WERI-Rb-1 (cell line): ENCODE results near the gene DNAJC3.
A peak's percentile ranks its signal among the peaks of the same experiment; 100 is the strongest.

Source experiments
- DNase-seq: peaks from one replicate; pipeline ENCODE4 v3.0.0-alpha.2; 2020
- H3K27ac ChIP-seq: fragments of 250-450 bp; sonication (Bioruptor Pico); 2 replicates; pipeline ENCODE4 v1.5.1; 2020; ENCODE audit warnings: mild to moderate bottlenecking, moderate library complexity
- H3K27me3 ChIP-seq: fragments of 250-450 bp; sonication (Bioruptor Pico); 2 replicates; pipeline ENCODE4 v1.5.1; 2021; ENCODE audit warnings: mild to moderate bottlenecking, low read depth, moderate library complexity; ENCODE audit not compliant: insufficient read depth, severe bottlenecking
- H3K36me3 ChIP-seq: fragments of 250-450 bp; sonication (Bioruptor Pico); 2 replicates; pipeline ENCODE4 v1.5.1; 2020; ENCODE audit warnings: mild to moderate bottlenecking, moderate library complexity
- H3K4me3 ChIP-seq: 2 replicates; pipeline ENCODE4 v1.5.1; 2011; ENCODE audit warnings: low read depth, mild to moderate bottlenecking, control low read depth, low read length
- H3K9me3 ChIP-seq: fragments of 250-450 bp; sonication (Bioruptor Pico); 2 replicates; pipeline ENCODE4 v1.5.1; 2021; ENCODE audit warnings: mild to moderate bottlenecking, moderate library complexity; ENCODE audit not compliant: severe bottlenecking
- TF ChIP-seq, protein P1 (sequence below): IDR thresholded peaks from 2 replicates; pipeline ENCODE4 v1.5.1; 2011; ENCODE audit warnings: low read depth, mild to moderate bottlenecking, control low read depth, inconsistent platforms, low read length

DNAJC3 gene

GRCh38 chr13:95676762-95677563 is at the start of gene DNAJC3:
Gene DNAJC3 (plus strand): TSS chr13:95677139. CDS start chr13:95677256, 117 bp downstream.
- H3K9me3 ChIP-seq: peaks cover 1% of the 10 kb centered on the region
- no peaks in the 10 kb centered on the region for H3K27me3 ChIP-seq
- peak within 1 kb of the TSS; percentile 98 for H3K4me3 ChIP-seq
- peak within 1 kb of the TSS; percentile 93 for H3K27ac ChIP-seq
- peak; percentile 100 for DNase-seq
- TF ChIP-seq, protein P1, sequence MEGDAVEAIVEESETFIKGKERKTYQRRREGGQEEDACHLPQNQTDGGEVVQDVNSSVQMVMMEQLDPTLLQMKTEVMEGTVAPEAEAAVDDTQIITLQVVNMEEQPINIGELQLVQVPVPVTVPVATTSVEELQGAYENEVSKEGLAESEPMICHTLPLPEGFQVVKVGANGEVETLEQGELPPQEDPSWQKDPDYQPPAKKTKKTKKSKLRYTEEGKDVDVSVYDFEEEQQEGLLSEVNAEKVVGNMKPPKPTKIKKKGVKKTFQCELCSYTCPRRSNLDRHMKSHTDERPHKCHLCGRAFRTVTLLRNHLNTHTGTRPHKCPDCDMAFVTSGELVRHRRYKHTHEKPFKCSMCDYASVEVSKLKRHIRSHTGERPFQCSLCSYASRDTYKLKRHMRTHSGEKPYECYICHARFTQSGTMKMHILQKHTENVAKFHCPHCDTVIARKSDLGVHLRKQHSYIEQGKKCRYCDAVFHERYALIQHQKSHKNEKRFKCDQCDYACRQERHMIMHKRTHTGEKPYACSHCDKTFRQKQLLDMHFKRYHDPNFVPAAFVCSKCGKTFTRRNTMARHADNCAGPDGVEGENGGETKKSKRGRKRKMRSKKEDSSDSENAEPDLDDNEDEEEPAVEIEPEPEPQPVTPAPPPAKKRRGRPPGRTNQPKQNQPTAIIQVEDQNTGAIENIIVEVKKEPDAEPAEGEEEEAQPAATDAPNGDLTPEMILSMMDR: no peak
- peaks cover 6% of the 10 kb centered on the region for H3K36me3 ChIP-seq

DNA sequence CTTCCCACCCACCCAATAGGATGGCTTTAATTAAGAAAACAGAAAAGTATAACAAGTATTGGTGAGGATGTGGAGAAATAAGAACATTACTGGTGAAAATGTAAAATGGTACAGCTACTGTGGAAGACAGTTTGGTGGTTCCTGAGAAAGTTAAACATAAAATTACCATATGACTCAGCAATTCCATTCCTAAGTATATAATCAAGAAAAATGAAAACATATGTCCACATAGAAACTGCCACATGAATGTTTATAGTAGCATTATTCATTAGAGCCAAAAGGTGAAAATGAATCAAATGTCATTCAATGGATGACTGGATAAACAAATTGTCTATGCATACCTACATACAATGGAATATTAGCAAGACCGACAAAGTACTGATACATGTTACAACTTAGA is 49.3 kb upstream of the DNAJC3 start:
- H3K9me3 ChIP-seq: no peaks in the 10 kb centered on the region
- TF ChIP-seq, protein P1: no peak
- H3K27me3 ChIP-seq: no peaks in the 10 kb centered on the region
- H3K27ac ChIP-seq: no peak overlapping the region
- no peak overlapping the region for H3K4me3 ChIP-seq
- DNase-seq: no peak
- H3K36me3 ChIP-seq: peaks cover 100% of the 10 kb centered on the region

DNA sequence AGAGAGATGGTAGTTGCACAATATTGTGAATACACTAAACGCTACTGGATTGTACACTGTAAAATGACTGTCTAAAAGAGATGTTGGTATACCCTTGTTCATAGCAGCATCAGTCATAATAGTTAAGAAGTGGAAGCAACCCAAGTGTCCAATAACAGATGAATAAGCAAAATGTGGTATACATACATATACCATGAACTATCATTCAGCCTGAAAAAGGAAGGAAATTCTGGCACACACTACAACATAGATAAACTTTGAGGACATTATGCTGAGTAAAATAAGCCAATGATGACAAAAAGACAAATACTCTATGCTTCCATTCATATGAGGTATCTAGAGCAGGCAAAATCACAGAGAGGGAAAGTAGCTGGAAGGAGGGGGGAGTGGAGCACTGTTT is 48.5 kb upstream of the DNAJC3 start:
- peaks cover 100% of the 10 kb centered on the region for H3K36me3 ChIP-seq

DNA sequence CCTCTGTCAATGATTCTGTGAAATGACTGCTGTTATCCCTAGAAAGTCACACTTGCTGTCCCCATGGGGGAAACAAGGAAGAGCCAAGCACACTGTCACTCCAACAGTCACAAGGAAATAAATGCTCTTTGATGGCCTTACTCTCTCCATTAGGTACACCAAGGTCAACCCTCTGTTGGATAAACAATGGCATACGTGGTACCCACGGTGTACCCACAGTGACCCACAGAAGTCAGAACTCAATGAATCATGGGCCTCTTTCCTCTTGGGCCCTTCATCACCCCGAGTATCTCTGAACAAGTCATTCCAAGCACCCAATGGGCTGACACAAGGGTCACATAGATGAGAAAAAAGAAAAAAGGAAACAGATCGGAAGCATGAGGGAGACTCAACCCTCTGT is 47.9 kb upstream of the DNAJC3 start:
- no peak overlapping the region for H3K27ac ChIP-seq
- no peak overlapping the region for H3K4me3 ChIP-seq
- H3K9me3 ChIP-seq: no peaks in the 10 kb centered on the region
- H3K36me3 ChIP-seq: peaks cover 100% of the 10 kb centered on the region
- no peaks in the 10 kb centered on the region for H3K27me3 ChIP-seq
- DNase-seq: no peak
- TF ChIP-seq, protein P1: no peak

More for the DNA sequence above, 48.5 kb upstream of the DNAJC3 start:
- no peaks in the 10 kb centered on the region for H3K27me3 ChIP-seq
- H3K27ac ChIP-seq: no peak overlapping the region
- DNase-seq: no peak
- H3K9me3 ChIP-seq: no peaks in the 10 kb centered on the region
- no peak overlapping the region for H3K4me3 ChIP-seq
- TF ChIP-seq, protein P1: no peak

- TF ChIP-seq, protein P1: no peak
Observed at GRCh38 chr13:95630593-95630992, 46.3 kb upstream of the DNAJC3 start.

More at GRCh38 chr13:95630593-95630992, 46.3 kb upstream of the DNAJC3 start:
- Histone ChIP-seq H3K4me3 (no peak overlapping the region), H3K36me3 (peaks cover 98% of the 10 kb centered on the region), H3K9me3 (no peaks in the 10 kb centered on the region), H3K27ac (no peak overlapping the region), H3K27me3 (no peaks in the 10 kb centered on the region)
- no peak for DNase-seq
